ENCODE data around the gene ACVR2A.

DNA sequence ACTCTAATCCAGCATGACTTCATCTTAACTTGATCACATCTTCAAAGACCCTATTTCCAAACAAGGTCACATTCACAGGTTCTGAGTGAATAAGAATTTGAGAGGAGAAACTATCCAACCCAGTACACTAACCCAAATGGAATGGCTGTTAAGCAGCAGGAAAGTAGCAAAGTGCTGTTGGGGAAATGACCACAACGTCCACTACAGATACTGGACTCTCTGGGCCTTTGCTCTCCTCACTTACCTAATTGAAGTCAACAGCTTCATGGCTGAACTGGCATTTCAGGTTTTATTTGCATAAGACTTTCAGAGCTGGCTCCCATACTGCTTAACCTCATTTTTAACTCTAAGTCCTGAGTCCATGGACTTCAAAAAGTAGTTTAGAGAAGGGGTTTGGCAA lies 38.0 kb upstream of the ACVR2A start:
- TF ChIP-seq, protein P1, sequence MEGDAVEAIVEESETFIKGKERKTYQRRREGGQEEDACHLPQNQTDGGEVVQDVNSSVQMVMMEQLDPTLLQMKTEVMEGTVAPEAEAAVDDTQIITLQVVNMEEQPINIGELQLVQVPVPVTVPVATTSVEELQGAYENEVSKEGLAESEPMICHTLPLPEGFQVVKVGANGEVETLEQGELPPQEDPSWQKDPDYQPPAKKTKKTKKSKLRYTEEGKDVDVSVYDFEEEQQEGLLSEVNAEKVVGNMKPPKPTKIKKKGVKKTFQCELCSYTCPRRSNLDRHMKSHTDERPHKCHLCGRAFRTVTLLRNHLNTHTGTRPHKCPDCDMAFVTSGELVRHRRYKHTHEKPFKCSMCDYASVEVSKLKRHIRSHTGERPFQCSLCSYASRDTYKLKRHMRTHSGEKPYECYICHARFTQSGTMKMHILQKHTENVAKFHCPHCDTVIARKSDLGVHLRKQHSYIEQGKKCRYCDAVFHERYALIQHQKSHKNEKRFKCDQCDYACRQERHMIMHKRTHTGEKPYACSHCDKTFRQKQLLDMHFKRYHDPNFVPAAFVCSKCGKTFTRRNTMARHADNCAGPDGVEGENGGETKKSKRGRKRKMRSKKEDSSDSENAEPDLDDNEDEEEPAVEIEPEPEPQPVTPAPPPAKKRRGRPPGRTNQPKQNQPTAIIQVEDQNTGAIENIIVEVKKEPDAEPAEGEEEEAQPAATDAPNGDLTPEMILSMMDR (IDR thresholded peaks at IDR 0.05): no peak
- TF ChIP-seq EZH2 (IDR thresholded peaks at IDR 0.05; ENCODE audit: borderline replicate concordance, insufficient read depth, low read depth, low read length, poor library complexity, severe bottlenecking): no peak
